BJ (cell line): Measurements from ENCODE around the gene BTG1. TPM values are rescaled to one million over a fixed set of nuclear protein-coding genes. Genes with fewer than 3 reads are reported as not detected.
A peak's percentile ranks its signal among the peaks of the same experiment; 100 is the strongest.
"Not testable (repeated sequence)": the region's sequence is repeated elsewhere in the genome, so short reads cannot be mapped to it uniquely, and the experiment has no call there.

Source experiments
- CTCF ChIA-PET: fragments of 350-600 bp; formaldehyde crosslinking; extraction: SDS; loops from one replicate; lab custom pipeline; 2021; ENCODE audit warnings: antibody characterized with exemption, inconsistent platforms; lab: Yijun Ruan, JAX
- POLR2A ChIA-PET: fragments of 300-600 bp; sonication (Branson Sonifier 250); formaldehyde crosslinking; extraction: SDS; loops from one replicate; lab custom pipeline; 2021; ENCODE audit warnings: antibody characterized with exemption; lab: Charles Lee
- DNase-seq: peaks from one replicate; pipeline ENCODE4 v3.0.0-alpha.2; 2011; ENCODE audit warnings: low read depth
- H3K27me3 ChIP-seq: 2 replicates; pipeline ENCODE4 v1.6.0; 2011; ENCODE audit warnings: low read length; ENCODE audit not compliant: control insufficient read depth, insufficient read depth
- H3K36me3 ChIP-seq: 2 replicates; pipeline ENCODE4 v1.5.1; 2011; ENCODE audit warnings: low read length; ENCODE audit not compliant: control insufficient read depth, insufficient read depth
- H3K4me3 ChIP-seq: 2 replicates; pipeline ENCODE4 v1.5.1; 2011; ENCODE audit warnings: low read depth, mild to moderate bottlenecking, control low read depth, low read length
- polyA plus RNA-seq: library from polyadenylated mRNA; depleted of rRNA; stranded (reverse); fragments of >200 nt; gene quantifications from 2 replicates; pipeline ENCODE4 v1.2.3, GENCODE V29; 2011
- small RNA-seq: library from RNA; depleted of rRNA; stranded (forward); fragments of <200 nt; gene quantifications from one replicate; pipeline ENCODE3, GENCODE V24; 2012; ENCODE audit warnings: low replicate concordance, low read depth; ENCODE audit not compliant: insufficient read length
- TF ChIP-seq, protein P1 (sequence below): IDR thresholded peaks from 2 replicates; pipeline ENCODE4 v1.5.1; 2011; ENCODE audit warnings: low read depth, mild to moderate bottlenecking, control low read depth, inconsistent platforms, low read length, moderate library complexity; ENCODE audit not compliant: insufficient read depth

The BTG1 gene
- polyA plus RNA-seq, 1 experiment = 81.3 TPM

DNA sequence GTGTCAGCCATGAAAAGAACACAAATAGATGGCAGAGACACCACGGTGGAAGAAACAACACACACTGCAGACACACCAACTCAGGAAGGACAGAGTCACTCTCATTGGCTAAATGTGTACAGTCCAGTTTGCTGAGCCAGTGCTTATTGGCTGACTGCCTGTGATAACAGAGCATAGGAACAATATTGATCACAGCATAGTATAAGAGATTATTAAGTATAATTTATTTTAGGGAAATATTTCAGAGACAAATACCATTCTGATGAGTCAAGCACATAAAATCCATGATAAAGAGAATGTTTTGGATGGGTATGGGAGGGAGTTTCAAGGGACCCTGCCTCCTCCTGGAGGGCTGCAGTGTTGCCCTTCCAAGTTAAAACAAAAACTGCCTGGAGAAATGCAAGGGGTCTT lies 50.9 kb downstream of the BTG1 start:
- no peak for DNase-seq
- CTCF ChIA-PET = interaction anchor here (0.7 to 1.0 kb wide), 2 partner anchors 12 to 524 kb away, joined by 3 to 4 read pairs; no protein-coding TSS in a partner anchor

DNA sequence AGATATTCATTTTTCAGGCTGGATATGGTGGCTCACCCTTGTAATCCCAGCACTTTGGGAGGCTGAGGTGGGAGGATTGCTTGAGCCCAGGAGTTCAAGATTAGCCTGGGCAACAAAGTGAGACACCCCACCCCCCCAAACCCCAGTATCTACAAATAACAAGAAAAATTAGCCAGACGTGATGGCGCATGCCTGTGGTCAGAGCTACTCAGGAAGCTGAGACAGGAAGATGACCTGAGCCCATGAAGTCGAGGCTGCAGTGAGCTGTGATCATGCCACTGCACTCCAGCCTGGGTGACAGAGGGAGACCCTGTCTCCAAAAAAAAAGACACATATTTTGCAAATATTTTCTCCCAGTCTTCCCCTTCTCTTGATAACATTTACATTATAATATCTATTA lies 51.3 kb downstream of the BTG1 start:
- H3K36me3 ChIP-seq, CTCF ChIA-PET, H3K27me3 ChIP-seq, DNase-seq, POLR2A ChIA-PET, H3K4me3 ChIP-seq: not testable (repeated sequence)

More for the DNA sequence above, 50.9 kb downstream of the BTG1 start:
- Histone ChIP-seq H3K4me3 (no peak overlapping the region), H3K36me3 (no peaks in the 10 kb centered on the region), H3K27me3 (no peaks in the 10 kb centered on the region)
- TF ChIP-seq, protein P1, sequence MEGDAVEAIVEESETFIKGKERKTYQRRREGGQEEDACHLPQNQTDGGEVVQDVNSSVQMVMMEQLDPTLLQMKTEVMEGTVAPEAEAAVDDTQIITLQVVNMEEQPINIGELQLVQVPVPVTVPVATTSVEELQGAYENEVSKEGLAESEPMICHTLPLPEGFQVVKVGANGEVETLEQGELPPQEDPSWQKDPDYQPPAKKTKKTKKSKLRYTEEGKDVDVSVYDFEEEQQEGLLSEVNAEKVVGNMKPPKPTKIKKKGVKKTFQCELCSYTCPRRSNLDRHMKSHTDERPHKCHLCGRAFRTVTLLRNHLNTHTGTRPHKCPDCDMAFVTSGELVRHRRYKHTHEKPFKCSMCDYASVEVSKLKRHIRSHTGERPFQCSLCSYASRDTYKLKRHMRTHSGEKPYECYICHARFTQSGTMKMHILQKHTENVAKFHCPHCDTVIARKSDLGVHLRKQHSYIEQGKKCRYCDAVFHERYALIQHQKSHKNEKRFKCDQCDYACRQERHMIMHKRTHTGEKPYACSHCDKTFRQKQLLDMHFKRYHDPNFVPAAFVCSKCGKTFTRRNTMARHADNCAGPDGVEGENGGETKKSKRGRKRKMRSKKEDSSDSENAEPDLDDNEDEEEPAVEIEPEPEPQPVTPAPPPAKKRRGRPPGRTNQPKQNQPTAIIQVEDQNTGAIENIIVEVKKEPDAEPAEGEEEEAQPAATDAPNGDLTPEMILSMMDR = peak; percentile 19; the same call in 1 of the 2 replicates
- POLR2A ChIA-PET = no interaction called here

Small RNA genes lying within 50 kb of the gene (small RNA-seq; reads per million reads assigned to genes)
- gene RF00019 = not detected
